SU-DHL-6 (cell line): ENCODE results near the gene CRHBP.

Experiments used
- H2AFZ ChIP-seq: fragments of 200-600 bp; sonication (generic); 2 replicates; pipeline ENCODE4 v1.6.1; 2014; ENCODE audit warnings: low read depth, mild to moderate bottlenecking, moderate library complexity, mixed read lengths, antibody characterized with exemption, low read length; ENCODE audit not compliant: severe bottlenecking
- H3F3A ChIP-seq: fragments of 200-600 bp; shearing (Covaris generic); 2 replicates; pipeline ENCODE4 v1.6.0; 2016; ENCODE audit warnings: antibody characterized with exemption, mild to moderate bottlenecking; ENCODE audit not compliant: insufficient read depth
- H3K27ac ChIP-seq: fragments of 200-600 bp; sonication (generic); 2 replicates; pipeline ENCODE4 v1.5.1; 2016; ENCODE audit warnings: low read depth, mild to moderate bottlenecking, low read length, moderate library complexity, mixed read lengths
- H3K27me3 ChIP-seq: fragments of 200-600 bp; sonication (generic), shearing (Covaris generic); 2 replicates; pipeline ENCODE4 v1.6.0; 2014; ENCODE audit warnings: mild to moderate bottlenecking, low read length
- H3K36me3 ChIP-seq: fragments of 200-600 bp; sonication (generic); 2 replicates; pipeline ENCODE4 v1.6.1; 2014; ENCODE audit warnings: mild to moderate bottlenecking, low read length, mixed read lengths
- H3K4me2 ChIP-seq: fragments of 300-600, 200-600 bp; shearing (Covaris generic), sonication (generic); 2 replicates; pipeline ENCODE4 v1.6.0; 2014; ENCODE audit warnings: low read length, low read depth, mild to moderate bottlenecking; ENCODE audit not compliant: poor library complexity, severe bottlenecking
- H3K4me3 ChIP-seq: fragments of 200-600 bp; sonication (generic); 2 replicates; pipeline ENCODE4 v1.5.1; 2014; ENCODE audit warnings: antibody characterized with exemption, low read length, mild to moderate bottlenecking, mixed read lengths; ENCODE audit not compliant: insufficient read depth, poor library complexity, severe bottlenecking
- H3K79me2 ChIP-seq: fragments of 200-600 bp; sonication (generic); 2 replicates; pipeline ENCODE4 v1.6.1; 2014; ENCODE audit warnings: mild to moderate bottlenecking, low read length, moderate library complexity; ENCODE audit not compliant: insufficient read depth
- H3K9ac ChIP-seq: fragments of 200-600 bp; sonication (generic); 2 replicates; pipeline ENCODE4 v1.7.0; 2014; ENCODE audit warnings: mild to moderate bottlenecking, low read length
- H3K9me2 ChIP-seq: fragments of 200-600 bp; sonication (generic); replicated peaks from 2 replicates; pipeline ENCODE4 v1.6.1; 2014; ENCODE audit warnings: low read length; ENCODE audit not compliant: insufficient read depth
- H3K9me3 ChIP-seq: fragments of 200-600 bp; sonication (generic); 2 replicates; pipeline ENCODE4 v1.6.1; 2014; ENCODE audit warnings: low read length, mixed read lengths; ENCODE audit not compliant: insufficient read depth
- H4K20me1 ChIP-seq: fragments of 200-600 bp; sonication (generic); 2 replicates; pipeline ENCODE4 v1.6.1; 2014; ENCODE audit warnings: low read depth, mild to moderate bottlenecking, antibody characterized with exemption, low read length, moderate library complexity, mixed read lengths
- CTCF ChIP-seq: fragments of 200-600 bp; sonication (generic); IDR thresholded peaks from one replicate; pipeline ENCODE4 v1.5.1; 2017; ENCODE audit warnings: antibody characterized with exemption, mild to moderate bottlenecking, low read length, moderate library complexity; ENCODE audit not compliant: insufficient read depth, poor library complexity, severe bottlenecking
- EZH2phosphoT487 ChIP-seq: fragments of 200-600 bp; sonication (generic), shearing (Covaris generic); conservative IDR thresholded peaks from 2 replicates; pipeline ENCODE4 v1.6.1; 2018; ENCODE audit warnings: mild to moderate bottlenecking, antibody characterized with exemption, low read length, moderate library complexity, mixed read lengths

CRHBP gene

GRCh38 chr5:76947082-76947503 is 5.8 kb upstream of the CRHBP start:
- Histone ChIP-seq H2AFZ (no peak overlapping the region), H3K36me3 (0 out of 2 replicates have a peak, but pooled peaks cover 4% of the 10 kb centered on the region)

GRCh38 chr5:76953551-76954382 is 922 bp downstream of the CRHBP start:
- no peak overlapping the region for H3K4me2 ChIP-seq
- H3K9me3 ChIP-seq: no peaks in the 10 kb centered on the region
- H2AFZ ChIP-seq: no peak overlapping the region
- no peak overlapping the region for H3K9ac ChIP-seq
- no peaks in the 10 kb centered on the region for H3K79me2 ChIP-seq
- no peaks in the 10 kb centered on the region for H3K9me2 ChIP-seq
- H3K27ac ChIP-seq: no peak overlapping the region
- no peak overlapping the region for H3K4me3 ChIP-seq
- no peaks in the 10 kb centered on the region; the same call in 1 of the 2 replicates for H3F3A ChIP-seq
- no peaks in the 10 kb centered on the region for H4K20me1 ChIP-seq
- no peak for TF ChIP-seq EZH2phosphoT487
- no peak for TF ChIP-seq CTCF
- peaks cover 15% of the 10 kb centered on the region; the same call in 1 of the 2 replicates for H3K36me3 ChIP-seq
- H3K27me3 ChIP-seq: no peaks in the 10 kb centered on the region

More at GRCh38 chr5:76947082-76947503, 5.8 kb upstream of the CRHBP start:
- no peak for TF ChIP-seq CTCF
- no peak for TF ChIP-seq EZH2phosphoT487
- H3K9me2 ChIP-seq: no peaks in the 10 kb centered on the region
- H3K4me2 ChIP-seq: no peak overlapping the region
- no peaks in the 10 kb centered on the region for H3K9me3 ChIP-seq
- H4K20me1 ChIP-seq: no peaks in the 10 kb centered on the region
- H3K27me3 ChIP-seq: no peaks in the 10 kb centered on the region
- no peak overlapping the region for H3K9ac ChIP-seq
- H3F3A ChIP-seq: no peaks in the 10 kb centered on the region; the same call in 1 of the 2 replicates
- no peak overlapping the region for H3K4me3 ChIP-seq
- peaks cover 6% of the 10 kb centered on the region; the same call in 1 of the 2 replicates for H3K79me2 ChIP-seq
- no peak overlapping the region for H3K27ac ChIP-seq

- H2AFZ ChIP-seq: no peak overlapping the region
- no peak overlapping the region for H3K4me2 ChIP-seq
- H3K27ac ChIP-seq: no peak overlapping the region
- H3K9me3 ChIP-seq: no peaks in the 10 kb centered on the region
- no peaks in the 10 kb centered on the region for H3K9me2 ChIP-seq
- H4K20me1 ChIP-seq: no peaks in the 10 kb centered on the region
- H3K79me2 ChIP-seq: no peaks in the 10 kb centered on the region
- H3K9ac ChIP-seq: no peak overlapping the region
- no peaks in the 10 kb centered on the region for H3K27me3 ChIP-seq
- no peak overlapping the region for H3K4me3 ChIP-seq
- H3K36me3 ChIP-seq: peaks cover 18% of the 10 kb centered on the region; the same call in 1 of the 2 replicates
- no peaks in the 10 kb centered on the region; the same call in 1 of the 2 replicates for H3F3A ChIP-seq
- TF ChIP-seq CTCF (no peak), EZH2phosphoT487 (no peak)
Measured at GRCh38 chr5:76954383-76954763, 1.5 kb downstream of the CRHBP start.
